Upper lobe of left lung (tissue), 6 donors: ENCODE measurements around the gene PRICKLE1. TPM values are rescaled to one million over a fixed set of nuclear protein-coding genes. Genes with fewer than 3 reads are reported as not detected.

Experiments
- ATAC-seq, 2 donors: fragments of 200-7000 bp; cut with Tn5 transposase; one replicate each; pipeline ENCODE4 v1.9.1; 2022; ENCODE audit warnings: mild to moderate bottlenecking in 2 of 2, moderate library complexity in 2 of 2; ENCODE audit not compliant: low FRiP score in 2 of 2
- DNase-seq, 2 donors: peaks; one replicate each; pipeline ENCODE4 v3.0.0-alpha.2; 2019 to 2020
- H3K27ac ChIP-seq, 4 donors: fragments of 200-600 bp; sonication (generic); one replicate each; pipeline ENCODE4 v1.5.1; 2016 to 2019
- H3K27me3 ChIP-seq, 4 donors: fragments of 200-600 bp; sonication (generic); one replicate each; pipeline ENCODE4 v1.5.1; 2017 to 2019
- H3K36me3 ChIP-seq, 4 donors: fragments of 200-600 bp; sonication (generic); one replicate each; pipeline ENCODE4 v1.5.1; 2016 to 2019
- H3K4me1 ChIP-seq, 4 donors: fragments of 200-600 bp; sonication (generic); one replicate each; pipeline ENCODE4 v1.5.1; 2018 to 2019
- H3K4me3 ChIP-seq, 4 donors: fragments of 200-600 bp; sonication (generic); one replicate each; pipeline ENCODE4 v1.5.1; 2017 to 2019; ENCODE audit warnings: mild to moderate bottlenecking in 2 of 4, moderate library complexity in 1 of 4
- H3K9me3 ChIP-seq, 4 donors: fragments of 200-600 bp; sonication (generic); one replicate each; pipeline ENCODE4 v1.5.1; 2018 to 2019
- CTCF ChIP-seq, 6 experiments: fragments of 450-650 bp in 4 of 6; fragments of 200-600 bp in 2 of 6; sonication (generic) in 2 of 6; IDR thresholded peaks; one replicate each; pipeline ENCODE4 v1.5.1; 2016 to 2019; ENCODE audit warnings: antibody characterized with exemption in 6 of 6
- EP300 ChIP-seq, 4 donors: sonication (generic); formaldehyde crosslinking; IDR thresholded peaks; one replicate each; pipeline ENCODE4 v1.5.1; 2017; ENCODE audit warnings: antibody characterized with exemption in 4 of 4, control low read depth in 2 of 4
- POLR2A ChIP-seq, 4 donors: fragments of 450-650 bp; IDR thresholded peaks; one replicate each; pipeline ENCODE4 v1.5.1; 2016 to 2017; ENCODE audit warnings: antibody characterized with exemption in 4 of 4, mild to moderate bottlenecking in 2 of 4
- POLR2AphosphoS5 ChIP-seq, 2 donors: sonication (generic); formaldehyde crosslinking; IDR thresholded peaks; one replicate each; pipeline ENCODE4 v1.5.1; 2017; ENCODE audit warnings: antibody characterized with exemption in 2 of 2
- WGBS, 2 donors: methylation state at CpG; one replicate each; pipeline ENCODE4 v1.1.5; 2017 to 2018; 5-methylcytosine and 5-hydroxymethylcytosine counted together
- total RNA-seq, 6 donors: library from RNA; depleted of rRNA in 4 of 6; stranded (reverse); fragments of >200 nt in 4 of 6; gene quantifications; one replicate each; pipeline versions ENCODE4 v1.1.0 to v1.2.1, GENCODE V29; 2016 to 2021
- donor health status: DM: no; HTN: no; CAD: no; lungs with moderate emphysema.
- donor health status: DM: no; HTN: yes; CAD: no; lungs with severe emphysema.

PRICKLE1 gene
- total RNA-seq, 6 donors from 2014 or later = 7.3 to 18.2 (median 10.2) TPM

GRCh38 chr12:42565633-42566032 is 23.9 kb downstream of the PRICKLE1 start:
- Histone ChIP-seq H3K27me3 (no peaks in the 10 kb centered on the region), H3K9me3 (no peaks in the 10 kb centered on the region), H3K4me1 (peaks cover 5 to 8% (median 7%) of the 10 kb centered on the region in 4 donors), H3K27ac (peak overlapping the region in 2 of 4 donors; percentile 12 to 22), H3K36me3 (no peaks in the 10 kb centered on the region), H3K4me3 (no peak overlapping the region)
- ATAC-seq (no peak), DNase-seq (no peak)
- TF ChIP-seq POLR2A (IDR thresholded peaks at IDR 0.05) (no peak), EP300 (IDR thresholded peaks at IDR 0.05) (no peak)
- 48 to 60% methylated on average over 5 of the region's 5 CpGs for WGBS, 2 donors

GRCh38 chr12:42564996-42565395 is 24.6 kb downstream of the PRICKLE1 start:
- ATAC-seq (no peak), DNase-seq (no peak)
- no peak for TF ChIP-seq CTCF (IDR thresholded peaks at IDR 0.05)
- TF ChIP-seq POLR2AphosphoS5 (IDR thresholded peaks at IDR 0.05) = no peak
- no peak for TF ChIP-seq POLR2A (IDR thresholded peaks at IDR 0.05)
- TF ChIP-seq EP300 (IDR thresholded peaks at IDR 0.05) = no peak
- Histone ChIP-seq H3K27me3 (no peaks in the 10 kb centered on the region), H3K4me1 (peaks cover 5 to 8% (median 7%) of the 10 kb centered on the region in 4 donors), H3K9me3 (no peaks in the 10 kb centered on the region), H3K27ac (peak overlapping the region in 2 of 4 donors; percentile 9 to 12), H3K36me3 (no peaks in the 10 kb centered on the region), H3K4me3 (no peak overlapping the region)
- WGBS, 2 donors = 64 to 67% methylated on average over 2 of the region's 2 CpGs

GRCh38 chr12:42564556-42564955 is 25.0 kb downstream of the PRICKLE1 start:
- H3K27ac ChIP-seq = peak overlapping the region in 1 of 4 donors; percentile 9
- ATAC-seq (no peak), DNase-seq (no peak)
- no peaks in the 10 kb centered on the region for H3K27me3 ChIP-seq
- H3K9me3 ChIP-seq = no peaks in the 10 kb centered on the region
- peaks cover 2 to 6% (median 3%) of the 10 kb centered on the region in 4 donors for H3K4me1 ChIP-seq
- no peak for TF ChIP-seq POLR2A (IDR thresholded peaks at IDR 0.05)
- no peak for TF ChIP-seq CTCF (IDR thresholded peaks at IDR 0.05)
- no peak for TF ChIP-seq POLR2AphosphoS5 (IDR thresholded peaks at IDR 0.05)
- no peak for TF ChIP-seq EP300 (IDR thresholded peaks at IDR 0.05)
- H3K36me3 ChIP-seq = no peaks in the 10 kb centered on the region
- WGBS, 2 donors = 70 to 78% methylated on average over 3 of the region's 3 CpGs
- no peak overlapping the region for H3K4me3 ChIP-seq

- no peaks in the 10 kb centered on the region for H3K27me3 ChIP-seq
- TF ChIP-seq EP300 (IDR thresholded peaks at IDR 0.05) (no peak), POLR2A (IDR thresholded peaks at IDR 0.05) (no peak), CTCF (IDR thresholded peaks at IDR 0.05) (no peak), POLR2AphosphoS5 (IDR thresholded peaks at IDR 0.05) (no peak)
- WGBS, 2 donors = 70 to 78% methylated on average over 1 of the region's 1 CpG
- ATAC-seq (no peak), DNase-seq (no peak)
- no peak overlapping the region for H3K4me3 ChIP-seq
- no peaks in the 10 kb centered on the region for H3K36me3 ChIP-seq
- H3K27ac ChIP-seq = no peak overlapping the region
- peaks cover 0 to 3% (median 0%) of the 10 kb centered on the region in 4 donors for H3K4me1 ChIP-seq
- no peaks in the 10 kb centered on the region for H3K9me3 ChIP-seq
Observed at GRCh38 chr12:42560977-42561376, 28.6 kb downstream of the PRICKLE1 start.

GRCh38 chr12:42557586-42558172 is 31.9 kb downstream of the PRICKLE1 start:
- Histone ChIP-seq H3K36me3 (no peaks in the 10 kb centered on the region), H3K4me1 (no peaks in the 10 kb centered on the region), H3K4me3 (no peak overlapping the region), H3K27ac (no peak overlapping the region), H3K27me3 (no peaks in the 10 kb centered on the region), H3K9me3 (no peaks in the 10 kb centered on the region)
- WGBS, 2 donors = 83 to 90% methylated on average over 3 of the region's 3 CpGs
- ATAC-seq = no peak
- DNase-seq = no peak
- no peak for TF ChIP-seq POLR2AphosphoS5 (IDR thresholded peaks at IDR 0.05)
- no peak for TF ChIP-seq EP300 (IDR thresholded peaks at IDR 0.05)
- no peak for TF ChIP-seq POLR2A (IDR thresholded peaks at IDR 0.05)
- TF ChIP-seq CTCF (IDR thresholded peaks at IDR 0.05) = no peak
